ENCODE data around the gene EPS8L3.
A peak's percentile ranks its signal among the peaks of the same experiment; 100 is the strongest.

The EPS8L3 gene

GRCh38 chr1:109786112-109786480 is 22.4 kb upstream of the EPS8L3 start:
- H3K27ac ChIP-seq (ENCODE audit: low read depth, low read length): no peak overlapping the region
- no peak overlapping the region for H3K4me3 ChIP-seq (ENCODE audit: low read depth, low read length)
- no peaks in the 10 kb centered on the region for H3K79me2 ChIP-seq (ENCODE audit: control insufficient read depth, insufficient read depth, low read length, unreplicated experiment)
- peaks cover 41% of the 10 kb centered on the region for H3K4me1 ChIP-seq (ENCODE audit: control insufficient read depth, insufficient read depth, low read length, unreplicated experiment)
- no peak overlapping the region for H2AFZ ChIP-seq (ENCODE audit: low read length, unreplicated experiment)
- H3K36me3 ChIP-seq (ENCODE audit: insufficient read depth, low read length): no peaks in the 10 kb centered on the region
- H3K27me3 ChIP-seq (ENCODE audit: insufficient read depth, low read length): no peaks in the 10 kb centered on the region

DNA sequence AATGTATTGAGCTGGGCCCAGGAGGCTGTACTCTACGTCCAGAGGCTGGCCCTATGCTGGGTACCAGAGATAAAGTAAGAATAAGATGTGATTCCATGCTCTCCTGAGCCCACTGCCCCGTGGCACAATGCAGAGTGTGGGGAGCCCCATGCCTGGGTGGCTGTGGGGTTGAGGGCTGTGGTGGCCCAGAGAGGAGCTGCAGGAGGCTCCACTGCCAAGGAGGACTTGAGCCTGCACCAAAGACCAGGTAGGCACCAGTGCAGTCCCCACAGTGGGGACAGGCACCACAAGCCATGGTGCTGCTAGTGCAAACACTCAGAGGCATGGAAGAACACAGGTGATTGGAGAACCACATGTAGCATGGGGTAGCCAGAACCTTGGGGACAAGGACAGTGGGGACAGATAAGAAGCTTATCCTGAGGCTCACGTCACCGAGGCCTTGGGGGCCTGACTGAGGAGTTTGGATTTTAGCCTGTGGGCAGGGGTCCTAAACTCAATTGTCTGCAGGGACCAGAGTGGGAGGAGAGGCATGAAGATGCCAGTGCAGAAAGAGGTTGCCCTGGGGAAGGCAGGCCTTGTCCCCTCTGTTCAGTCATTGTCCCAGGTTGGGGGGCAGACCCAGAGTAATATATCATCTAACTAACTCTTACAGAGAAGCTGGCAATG is 21.9 kb upstream of the EPS8L3 start:
- Histone ChIP-seq H3K4me1 (ENCODE audit: control insufficient read depth, insufficient read depth, low read length, unreplicated experiment) (peaks cover 41% of the 10 kb centered on the region), H3K27ac (ENCODE audit: low read depth, low read length) (no peak overlapping the region)

GRCh38 chr1:109784551-109785252 is 21.0 kb upstream of the EPS8L3 start:
- H3K4me1 ChIP-seq (ENCODE audit: control insufficient read depth, insufficient read depth, low read length, unreplicated experiment): peaks cover 41% of the 10 kb centered on the region
- H3K27ac ChIP-seq (ENCODE audit: low read depth, low read length): no peak overlapping the region
- H3K79me2 ChIP-seq (ENCODE audit: control insufficient read depth, insufficient read depth, low read length, unreplicated experiment): no peaks in the 10 kb centered on the region
- no peaks in the 10 kb centered on the region for H3K27me3 ChIP-seq (ENCODE audit: insufficient read depth, low read length)
- no peaks in the 10 kb centered on the region; the same call in 1 of the 2 replicates for H3K36me3 ChIP-seq (ENCODE audit: insufficient read depth, low read length)
- H2AFZ ChIP-seq (ENCODE audit: low read length, unreplicated experiment): no peak overlapping the region
- H3K4me3 ChIP-seq (ENCODE audit: low read depth, low read length): no peak overlapping the region

More for the DNA sequence above, 21.9 kb upstream of the EPS8L3 start:
- Histone ChIP-seq H3K36me3 (ENCODE audit: insufficient read depth, low read length) (no peaks in the 10 kb centered on the region; the same call in 1 of the 2 replicates), H3K79me2 (ENCODE audit: control insufficient read depth, insufficient read depth, low read length, unreplicated experiment) (no peaks in the 10 kb centered on the region), H2AFZ (ENCODE audit: low read length, unreplicated experiment) (no peak overlapping the region), H3K4me3 (ENCODE audit: low read depth, low read length) (no peak overlapping the region), H3K27me3 (ENCODE audit: insufficient read depth, low read length) (no peaks in the 10 kb centered on the region)

DNA sequence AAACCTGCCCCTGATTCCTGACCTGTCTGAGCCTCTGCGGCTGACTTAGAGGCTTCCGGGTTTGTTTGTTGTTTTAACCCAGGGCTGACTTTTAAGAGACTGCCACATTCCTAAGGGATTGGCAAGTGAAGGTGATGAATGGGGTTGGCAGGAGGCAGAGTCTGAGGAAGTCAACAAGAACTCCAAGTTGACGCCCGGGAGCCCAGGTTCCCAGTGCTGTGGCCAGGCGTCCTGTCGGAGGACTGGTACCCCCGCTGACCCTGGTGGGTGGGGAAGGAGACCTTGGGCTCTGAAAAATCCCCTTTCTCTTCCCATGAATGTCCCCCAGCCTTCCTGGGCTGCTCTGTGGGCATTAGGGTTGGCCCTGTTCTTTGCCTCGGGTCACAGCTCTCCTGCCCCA is 19.7 kb upstream of the EPS8L3 start:
- Histone ChIP-seq H3K4me1 (ENCODE audit: control insufficient read depth, insufficient read depth, low read length, unreplicated experiment) (peaks cover 41% of the 10 kb centered on the region), H3K4me3 (ENCODE audit: low read depth, low read length) (peak overlapping the region; percentile 25; the same call in 1 of the 2 replicates), H3K27me3 (ENCODE audit: insufficient read depth, low read length) (no peaks in the 10 kb centered on the region), H3K79me2 (ENCODE audit: control insufficient read depth, insufficient read depth, low read length, unreplicated experiment) (no peaks in the 10 kb centered on the region), H3K27ac (ENCODE audit: low read depth, low read length) (no peak overlapping the region; the same call in 1 of the 2 replicates), H3K36me3 (ENCODE audit: insufficient read depth, low read length) (no peaks in the 10 kb centered on the region; the same call in 1 of the 2 replicates), H2AFZ (ENCODE audit: low read length, unreplicated experiment) (peak overlapping the region; percentile 21)

DNA sequence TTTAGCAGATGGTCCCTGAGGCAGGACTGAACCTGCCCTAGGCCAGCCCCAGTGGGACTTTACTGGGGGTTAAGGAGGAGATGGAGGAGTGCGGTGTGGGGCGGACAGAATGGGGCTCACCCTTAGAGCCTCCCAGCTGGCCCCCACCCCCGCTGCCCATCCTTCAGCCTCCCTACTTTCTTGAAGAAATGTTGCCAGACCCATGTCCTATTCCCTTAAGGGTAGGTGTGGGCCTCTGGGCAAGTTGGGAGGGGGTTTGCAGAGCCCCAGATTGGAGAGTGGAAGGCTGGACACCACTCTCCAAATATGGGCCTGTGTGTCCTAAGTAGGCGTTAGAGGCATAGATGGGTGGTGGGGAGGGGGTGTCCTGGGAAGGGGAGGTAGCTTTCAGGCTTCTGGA is 19.2 kb upstream of the EPS8L3 start:
- H3K27ac ChIP-seq (ENCODE audit: low read depth, low read length): no peak overlapping the region
- H3K4me3 ChIP-seq (ENCODE audit: low read depth, low read length): no peak overlapping the region
- H3K79me2 ChIP-seq (ENCODE audit: control insufficient read depth, insufficient read depth, low read length, unreplicated experiment): no peaks in the 10 kb centered on the region
- H2AFZ ChIP-seq (ENCODE audit: low read length, unreplicated experiment): no peak overlapping the region
- H3K4me1 ChIP-seq (ENCODE audit: control insufficient read depth, insufficient read depth, low read length, unreplicated experiment): peaks cover 41% of the 10 kb centered on the region
- no peaks in the 10 kb centered on the region for H3K27me3 ChIP-seq (ENCODE audit: insufficient read depth, low read length)
- H3K36me3 ChIP-seq (ENCODE audit: insufficient read depth, low read length): no peaks in the 10 kb centered on the region; the same call in 1 of the 2 replicates

- Histone ChIP-seq H3K27me3 (ENCODE audit: insufficient read depth, low read length) (no peaks in the 10 kb centered on the region), H3K4me1 (ENCODE audit: control insufficient read depth, insufficient read depth, low read length, unreplicated experiment) (peaks cover 38% of the 10 kb centered on the region), H3K4me3 (ENCODE audit: low read depth, low read length) (no peak overlapping the region), H3K27ac (ENCODE audit: low read depth, low read length) (no peak overlapping the region), H3K36me3 (ENCODE audit: insufficient read depth, low read length) (no peaks in the 10 kb centered on the region; the same call in 1 of the 2 replicates), H2AFZ (ENCODE audit: low read length, unreplicated experiment) (no peak overlapping the region), H3K79me2 (ENCODE audit: control insufficient read depth, insufficient read depth, low read length, unreplicated experiment) (no peaks in the 10 kb centered on the region)
These were observed 18.8 kb upstream of the EPS8L3 start for GRCh38 chr1:109782514-109782913.

GRCh38 chr1:109781806-109782205 is 18.1 kb upstream of the EPS8L3 start:
- Histone ChIP-seq H3K4me3 (ENCODE audit: low read depth, low read length) (no peak overlapping the region), H3K4me1 (ENCODE audit: control insufficient read depth, insufficient read depth, low read length, unreplicated experiment) (peaks cover 38% of the 10 kb centered on the region), H2AFZ (ENCODE audit: low read length, unreplicated experiment) (no peak overlapping the region), H3K36me3 (ENCODE audit: insufficient read depth, low read length) (no peaks in the 10 kb centered on the region; the same call in 1 of the 2 replicates), H3K27me3 (ENCODE audit: insufficient read depth, low read length) (no peaks in the 10 kb centered on the region), H3K27ac (ENCODE audit: low read depth, low read length) (no peak overlapping the region), H3K79me2 (ENCODE audit: control insufficient read depth, insufficient read depth, low read length, unreplicated experiment) (no peaks in the 10 kb centered on the region)

- H3K79me2 ChIP-seq (ENCODE audit: control insufficient read depth, insufficient read depth, low read length, unreplicated experiment): no peaks in the 10 kb centered on the region
- no peaks in the 10 kb centered on the region; the same call in 1 of the 2 replicates for H3K36me3 ChIP-seq (ENCODE audit: insufficient read depth, low read length)
- H3K27me3 ChIP-seq (ENCODE audit: insufficient read depth, low read length): no peaks in the 10 kb centered on the region
- H3K4me3 ChIP-seq (ENCODE audit: low read depth, low read length): no peak overlapping the region
- H2AFZ ChIP-seq (ENCODE audit: low read length, unreplicated experiment): no peak overlapping the region
- peaks cover 30% of the 10 kb centered on the region for H3K4me1 ChIP-seq (ENCODE audit: control insufficient read depth, insufficient read depth, low read length, unreplicated experiment)
- H3K27ac ChIP-seq (ENCODE audit: low read depth, low read length): no peak overlapping the region
These were observed 17.3 kb upstream of the EPS8L3 start for GRCh38 chr1:109780982-109781381.

DNA sequence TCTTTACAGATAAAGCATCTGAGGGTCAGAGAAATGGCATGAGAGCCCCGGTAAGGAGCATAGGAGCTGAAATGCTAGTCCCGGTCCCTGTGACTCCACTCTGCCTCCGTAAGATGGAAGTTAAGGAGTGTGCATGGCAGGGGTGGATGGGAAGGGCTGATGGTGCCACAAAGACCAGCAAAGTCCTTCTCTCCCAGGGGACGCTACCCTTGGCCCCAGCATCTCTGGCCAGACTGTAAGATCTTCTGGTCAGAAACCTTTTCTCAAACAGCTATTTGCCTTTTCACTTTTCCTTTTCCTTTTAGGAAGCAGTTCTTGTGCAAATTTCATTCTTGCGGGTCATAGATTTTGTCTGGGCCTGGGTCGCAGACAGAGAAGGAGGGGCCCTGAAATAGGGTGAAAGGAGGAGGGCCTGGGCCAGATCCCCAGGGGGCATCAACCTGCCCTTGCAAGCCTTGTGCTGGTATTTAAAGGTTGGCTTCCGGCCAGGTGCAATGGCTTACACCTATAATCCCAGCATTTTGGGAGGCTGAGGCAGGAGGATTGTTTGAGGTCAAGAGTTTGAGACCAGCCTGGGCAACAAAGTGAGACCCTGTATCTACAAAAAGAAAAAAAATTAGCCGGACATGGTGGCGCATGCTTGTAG is 14.4 kb upstream of the EPS8L3 start:
- no peaks in the 10 kb centered on the region; the same call in 1 of the 2 replicates for H3K36me3 ChIP-seq (ENCODE audit: insufficient read depth, low read length)
- H2AFZ ChIP-seq (ENCODE audit: low read length, unreplicated experiment): no peak overlapping the region
- no peak overlapping the region for H3K4me3 ChIP-seq (ENCODE audit: low read depth, low read length)
- H3K27ac ChIP-seq (ENCODE audit: low read depth, low read length): no peak overlapping the region
- no peaks in the 10 kb centered on the region for H3K27me3 ChIP-seq (ENCODE audit: insufficient read depth, low read length)
- H3K4me1 ChIP-seq (ENCODE audit: control insufficient read depth, insufficient read depth, low read length, unreplicated experiment): peaks cover 17% of the 10 kb centered on the region
- no peaks in the 10 kb centered on the region for H3K79me2 ChIP-seq (ENCODE audit: control insufficient read depth, insufficient read depth, low read length, unreplicated experiment)

DNA sequence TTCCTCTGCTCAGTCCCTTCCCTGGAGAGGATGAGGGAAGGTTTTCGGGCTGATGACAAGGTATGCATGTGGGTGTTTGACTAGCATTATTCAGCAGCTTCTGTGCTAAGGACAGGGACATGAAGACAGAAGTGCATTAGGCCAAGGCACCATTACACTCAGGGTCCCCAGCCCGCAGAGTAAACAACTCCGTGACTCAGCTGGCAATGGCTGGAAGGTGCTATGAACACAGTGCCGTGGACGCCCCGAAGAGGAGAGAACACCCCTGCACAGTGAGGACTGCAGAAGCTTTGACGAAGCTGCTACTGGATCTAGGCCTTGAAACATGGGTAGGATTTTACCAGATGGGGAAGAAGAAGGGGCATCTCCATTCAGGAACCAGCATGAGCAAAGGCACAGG is 13.7 kb upstream of the EPS8L3 start:
- Histone ChIP-seq H2AFZ (ENCODE audit: low read length, unreplicated experiment) (no peak overlapping the region), H3K27me3 (ENCODE audit: insufficient read depth, low read length) (no peaks in the 10 kb centered on the region), H3K27ac (ENCODE audit: low read depth, low read length) (no peak overlapping the region), H3K4me1 (ENCODE audit: control insufficient read depth, insufficient read depth, low read length, unreplicated experiment) (peaks cover 10% of the 10 kb centered on the region), H3K36me3 (ENCODE audit: insufficient read depth, low read length) (no peaks in the 10 kb centered on the region; the same call in 1 of the 2 replicates), H3K4me3 (ENCODE audit: low read depth, low read length) (no peak overlapping the region), H3K79me2 (ENCODE audit: control insufficient read depth, insufficient read depth, low read length, unreplicated experiment) (no peaks in the 10 kb centered on the region)
